Smooth muscle cell (in vitro differentiated cells): Measurements from ENCODE around the gene NDUFA6. TPM values are rescaled to one million over a fixed set of nuclear protein-coding genes. Genes with fewer than 3 reads are reported as not detected.

Source experiments
- DNase-seq: peaks from one replicate; lab custom pipeline; 2025; ENCODE audit not compliant: unreplicated experiment; lab: John Stamatoyannopoulos, UW
- H2AFZ ChIP-seq: fragments of 200-600 bp; sonication (generic); 2 replicates; pipeline ENCODE4 v1.6.0; 2016; ENCODE audit warnings: antibody characterized with exemption, low read depth, mild to moderate bottlenecking
- H3F3A ChIP-seq: fragments of 200-600 bp; sonication (generic); 2 replicates; pipeline ENCODE4 v1.6.0; 2017; ENCODE audit warnings: antibody characterized with exemption, low read depth
- H3K27ac ChIP-seq: fragments of 200-600 bp; sonication (generic); 2 replicates; pipeline ENCODE4 v1.5.1; 2016; ENCODE audit warnings: low read depth, mild to moderate bottlenecking
- H3K27me3 ChIP-seq: fragments of 200-600 bp; sonication (generic); 2 replicates; pipeline ENCODE4 v1.6.1; 2016; ENCODE audit warnings: low read depth, mild to moderate bottlenecking
- H3K36me3 ChIP-seq: fragments of 200-600 bp; sonication (generic); 2 replicates; pipeline ENCODE4 v1.5.1; 2016; ENCODE audit warnings: low read depth
- H3K4me1 ChIP-seq: fragments of 200-600 bp; sonication (generic); 2 replicates; pipeline ENCODE4 v1.5.1; 2016; ENCODE audit warnings: low read depth
- H3K4me2 ChIP-seq: fragments of 200-600 bp; sonication (generic); 2 replicates; pipeline ENCODE4 v1.6.0; 2016; ENCODE audit warnings: mild to moderate bottlenecking
- H3K4me3 ChIP-seq: fragments of 200-600 bp; sonication (generic); 2 replicates; pipeline ENCODE4 v1.5.1; 2016; ENCODE audit warnings: mild to moderate bottlenecking
- H3K79me2 ChIP-seq: fragments of 200-600 bp; sonication (generic); 2 replicates; pipeline ENCODE4 v1.6.0; 2016; ENCODE audit warnings: low read depth, mild to moderate bottlenecking
- H3K9ac ChIP-seq: fragments of 200-600 bp; sonication (generic); 2 replicates; pipeline ENCODE4 v1.6.0; 2016; ENCODE audit warnings: low read depth
- H3K9me3 ChIP-seq: fragments of 200-600 bp; sonication (generic); replicated peaks from 2 replicates; pipeline ENCODE4 v1.5.1; 2016; ENCODE audit warnings: low read depth
- H4K20me1 ChIP-seq: fragments of 200-600 bp; sonication (generic); 2 replicates; pipeline ENCODE4 v1.6.0; 2016; ENCODE audit warnings: low read depth
- CTCF ChIP-seq: fragments of 200-600 bp; sonication (generic); IDR thresholded peaks from 2 replicates; pipeline ENCODE4 v1.5.1; 2017; ENCODE audit warnings: borderline replicate concordance, mild to moderate bottlenecking, antibody characterized with exemption; ENCODE audit not compliant: insufficient read depth, poor library complexity, severe bottlenecking
- WGBS: methylation state at CpG from one replicate; pipeline ENCODE4 v1.1.7; 2016; ENCODE audit warnings: low lambda C conversion rate; 5-methylcytosine and 5-hydroxymethylcytosine counted together
- polyA plus RNA-seq: library from polyadenylated mRNA; unstranded; fragments of >200 nt; fragmentation: Nextera tagmentation; extraction: Ambion mirVana; gene quantifications from 2 replicates; pipeline ENCODE4 v1.2.1, GENCODE V29; 2016
- total RNA-seq: library from RNA; depleted of rRNA; stranded (reverse); fragments of >200 nt; gene quantifications from 2 replicates; pipeline ENCODE4 v1.2.3, GENCODE V29; 2014

NDUFA6 gene
- total and polyA plus RNA-seq, 2 experiments from 2014 or later: 114 to 264 TPM

GRCh38 chr22:42101199-42101598 lies 10.6 kb upstream of the NDUFA6 start:
- 95% methylated on average over 3 of the region's 3 CpGs for WGBS
- H3K27ac ChIP-seq: no peak overlapping the region

GRCh38 chr22:42091455-42091782 lies 847 bp upstream of the NDUFA6 start:
- H3K27ac ChIP-seq: peak overlapping the region; percentile 88
- peaks cover 17% of the 10 kb centered on the region for H4K20me1 ChIP-seq
- H2AFZ ChIP-seq: peak overlapping the region; percentile 96
- no peaks in the 10 kb centered on the region for H3K36me3 ChIP-seq
- H3K4me1 ChIP-seq: peaks cover 11% of the 10 kb centered on the region
- peaks cover 30% of the 10 kb centered on the region for H3K79me2 ChIP-seq
- H3K9me3 ChIP-seq: no peaks in the 10 kb centered on the region
- H3K9ac ChIP-seq: peak overlapping the region; percentile 71
- H3K4me2 ChIP-seq: peak overlapping the region; percentile 93
- peak overlapping the region; percentile 77 for H3K4me3 ChIP-seq
- no peak for DNase-seq
- 49% methylated on average over 7 of the region's 7 CpGs for WGBS
- H3K27me3 ChIP-seq: no peaks in the 10 kb centered on the region
- peaks cover 11% of the 10 kb centered on the region for H3F3A ChIP-seq
- TF ChIP-seq CTCF: no peak

More at GRCh38 chr22:42101199-42101598, 10.6 kb upstream of the NDUFA6 start:
- Histone ChIP-seq H3F3A (no peaks in the 10 kb centered on the region), H3K4me3 (no peak overlapping the region), H3K79me2 (no peaks in the 10 kb centered on the region), H3K9me3 (peaks cover 15% of the 10 kb centered on the region), H3K4me2 (no peak overlapping the region), H2AFZ (no peak overlapping the region), H3K27me3 (no peaks in the 10 kb centered on the region), H3K4me1 (no peaks in the 10 kb centered on the region), H3K9ac (no peak overlapping the region), H4K20me1 (no peaks in the 10 kb centered on the region), H3K36me3 (no peaks in the 10 kb centered on the region)
- no peak for DNase-seq
- TF ChIP-seq CTCF: no peak

- peaks cover 17% of the 10 kb centered on the region for H4K20me1 ChIP-seq
- H3K36me3 ChIP-seq: no peaks in the 10 kb centered on the region
- TF ChIP-seq CTCF: no peak
- no peak overlapping the region for H3K4me3 ChIP-seq
- H3K9me3 ChIP-seq: no peaks in the 10 kb centered on the region
- DNase-seq: no peak
- H3K4me1 ChIP-seq: peaks cover 5% of the 10 kb centered on the region
- no peak overlapping the region for H3K4me2 ChIP-seq
- H3K27ac ChIP-seq: no peak overlapping the region
- peaks cover 6% of the 10 kb centered on the region for H3F3A ChIP-seq
- WGBS: 96% methylated on average over 6 of the region's 6 CpGs
- peaks cover 49% of the 10 kb centered on the region for H3K79me2 ChIP-seq
- no peaks in the 10 kb centered on the region for H3K27me3 ChIP-seq
- no peak overlapping the region for H2AFZ ChIP-seq
- no peak overlapping the region for H3K9ac ChIP-seq
These were observed 4.5 kb downstream of the NDUFA6 start for GRCh38 chr22:42086051-42086450.

GRCh38 chr22:42084874-42085273 lies 5.7 kb downstream of the NDUFA6 start:
- H3K4me3 ChIP-seq: no peak overlapping the region
- H3K4me2 ChIP-seq: no peak overlapping the region
- H2AFZ ChIP-seq: no peak overlapping the region
- H3K27ac ChIP-seq: no peak overlapping the region
- H3K79me2 ChIP-seq: peaks cover 46% of the 10 kb centered on the region
- no peaks in the 10 kb centered on the region for H3K9me3 ChIP-seq
- H4K20me1 ChIP-seq: peaks cover 17% of the 10 kb centered on the region
- H3K4me1 ChIP-seq: peaks cover 9% of the 10 kb centered on the region
- no peak for DNase-seq
- H3K9ac ChIP-seq: no peak overlapping the region
- peaks cover 13% of the 10 kb centered on the region for H3F3A ChIP-seq
- H3K27me3 ChIP-seq: no peaks in the 10 kb centered on the region
- WGBS: over 99% methylated on average over 8 of the region's 8 CpGs
- no peaks in the 10 kb centered on the region for H3K36me3 ChIP-seq
- no peak for TF ChIP-seq CTCF
